DND-41 (cell line): Measurements from ENCODE around the gene NTMT2.

ENCODE experiments used
- CTCF ChIP-seq: IDR thresholded peaks from 2 replicates; pipeline ENCODE4 v1.5.1; 2012; ENCODE audit warnings: borderline replicate concordance, low read length, moderate library complexity, mild to moderate bottlenecking; ENCODE audit not compliant: poor library complexity, severe bottlenecking; ENCODE audit errors: extremely low read depth
- EZH2 ChIP-seq: IDR thresholded peaks from 3 replicates; pipeline ENCODE4 v1.6.1; 2012; ENCODE audit warnings: borderline replicate concordance, low read depth, mild to moderate bottlenecking, moderate library complexity, low read length, inconsistent platforms; ENCODE audit not compliant: severe bottlenecking

GRCh38 chr1:170209125-170209524, 63.4 kb downstream of the NTMT2 start:
- TF ChIP-seq CTCF, result no peak
- TF ChIP-seq EZH2, result no peak
